ENCODE data around the gene COPG2. TPM values are rescaled to one million over a fixed set of nuclear protein-coding genes. Genes with fewer than 3 reads are reported as not detected.

COPG2 gene
- total and polyA plus RNA-seq, 2 of the 8 experiments (the other 6 are each of a cell fraction or from before 2014, with no cell fraction given), result 50.3 to 53.1 TPM

DNA sequence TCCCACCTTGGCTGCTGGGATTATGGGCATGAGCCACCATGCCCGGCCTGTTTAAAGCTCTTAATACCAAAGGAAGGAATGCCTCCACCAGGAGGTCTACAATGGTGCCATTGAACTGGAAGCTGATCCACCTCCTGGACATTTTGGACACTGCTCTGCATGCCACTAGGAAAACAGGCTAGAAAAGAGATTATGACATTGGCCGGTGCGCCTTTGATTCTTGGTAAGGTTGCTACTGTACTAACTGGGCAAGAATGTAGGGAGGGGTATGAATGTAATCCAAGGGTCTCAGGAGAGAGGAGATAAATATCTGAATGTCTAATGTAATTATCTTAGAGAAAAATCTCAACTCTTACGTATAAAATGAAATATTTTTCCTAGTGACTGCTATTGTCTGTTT lies 39.5 kb upstream of the COPG2 start:
- 94% methylated on average over 4 of the region's 4 CpGs; no CpG with 5 or more reads in 1 of the 2 experiments for whole genome bisulfite sequencing, 2 experiments (ENCODE audit: extremely low coverage in 1 of 2, insufficient coverage in 1 of 2, insufficient read length in 1 of 2, insufficient replicate concordance in 2 of 2, low coverage in 1 of 2, low lambda C conversion rate in 2 of 2, missing lambda C conversion rate in 1 of 2)

More for the DNA sequence above, 39.5 kb upstream of the COPG2 start:
- Histone ChIP-seq H2BK12ac (ENCODE audit: low read depth, low read length) (no peak overlapping the region), H2BK120ac (replicated peaks; ENCODE audit: low read depth, low read length) (no peak overlapping the region), H2BK15ac (ENCODE audit: low read length) (no peak overlapping the region), H3K14ac (ENCODE audit: insufficient read length) (no peak overlapping the region), H2BK20ac (ENCODE audit: low read length) (no peak overlapping the region), H2AFZ (ENCODE audit: low read length) (no peak overlapping the region), H3K27me3 (replicated peaks in 1 of 4; ENCODE audit: control insufficient read depth in 3 of 4, extremely low read depth in 1 of 4, insufficient read depth in 3 of 4, low read length in 3 of 4) (no peaks in the 10 kb centered on the region), H4K20me1 (replicated peaks in 1 of 2; ENCODE audit: control insufficient read depth in 1 of 2, insufficient read depth in 2 of 2, low read length in 2 of 2) (no peaks in the 10 kb centered on the region), H3K23me2 (ENCODE audit: low read depth, low read length) (no peaks in the 10 kb centered on the region), H3K23ac (ENCODE audit: insufficient read length) (no peak overlapping the region), H3K4me3 (ENCODE audit: extremely low read depth in 1 of 4, insufficient read depth in 2 of 4, low read depth in 3 of 4, low read length in 4 of 4) (no peak overlapping the region), H2BK5ac (ENCODE audit: low read depth, low read length) (no peak overlapping the region), H2AK5ac (ENCODE audit: low read depth, low read length) (no peak overlapping the region), H4K91ac (replicated peaks; ENCODE audit: insufficient read length, low read length) (no peak overlapping the region), H3K36me3 (ENCODE audit: control insufficient read depth in 2 of 4, insufficient read depth in 4 of 4, low read length in 3 of 4) (no peaks in the 10 kb centered on the region), H3K79me1 (ENCODE audit: low read depth, low read length) (no peaks in the 10 kb centered on the region), H3K56ac (replicated peaks; ENCODE audit: insufficient read length, low read depth, low read length) (no peak overlapping the region), H4K8ac (ENCODE audit: extremely low read depth, insufficient read depth, low read length) (no peak overlapping the region), H3K9ac (replicated peaks in 1 of 4; ENCODE audit: extremely low read depth in 1 of 4, low read depth in 3 of 4, low read length in 3 of 4) (no peak overlapping the region), H3K27ac (ENCODE audit: low read depth, low read length) (no peak overlapping the region), H3K9me3 (ENCODE audit: insufficient read depth in 2 of 2, low read depth in 1 of 2, low read length in 1 of 2) (no peaks in the 10 kb centered on the region; a peak in 1 of 4 replicates), H3K79me2 (ENCODE audit: control insufficient read depth in 1 of 2, insufficient read depth in 2 of 2, low read length in 2 of 2) (no peaks in the 10 kb centered on the region), H4K5ac (ENCODE audit: insufficient read length, low read depth, low read length) (no peak overlapping the region), H3K4ac (replicated peaks; ENCODE audit: insufficient read length, low read depth, low read length) (no peak overlapping the region), H3K18ac (ENCODE audit: extremely low read depth, low read length) (no peak overlapping the region), H3K4me2 (ENCODE audit: insufficient read depth in 1 of 2, low read depth in 2 of 2, low read length in 2 of 2) (no peak overlapping the region), H3K4me1 (replicated peaks in 1 of 4; ENCODE audit: control insufficient read depth in 3 of 4, insufficient read depth in 4 of 4, low read length in 3 of 4) (no peaks in the 10 kb centered on the region; a peak in 1 of 7 replicates)
- no peak for DNase-seq (ENCODE audit: low read depth in 1 of 2, low spot score in 2 of 2)
- no peak for TF ChIP-seq KDM4A (IDR thresholded peaks at IDR 0.05; ENCODE audit: low read depth, low read length, severe bottlenecking)
- no peak for TF ChIP-seq EP300 (IDR thresholded peaks at IDR 0.05; ENCODE audit: borderline replicate concordance in 1 of 2, low read depth in 2 of 2, low read length in 2 of 2)
- no peak for TF ChIP-seq SUZ12 (IDR thresholded peaks at IDR 0.05; ENCODE audit: low read length)
- TF ChIP-seq CHD2 (IDR thresholded peaks at IDR 0.05; ENCODE audit: low read length), result no peak
- TF ChIP-seq RAD21 (IDR thresholded peaks at IDR 0.05 in 1 of 2, conservative IDR thresholded peaks at IDR 0.05 in 1 of 2; ENCODE audit: low read depth in 2 of 2, low read length in 2 of 2), result no peak
- no peak for TF ChIP-seq SP1 (IDR thresholded peaks at IDR 0.05; ENCODE audit: low read depth, low read length)
- no peak for TF ChIP-seq TAF7 (optimal IDR thresholded peaks at IDR 0.05; ENCODE audit: borderline replicate concordance, low read depth, low read length)
- no peak for TF ChIP-seq TBP (IDR thresholded peaks at IDR 0.05; ENCODE audit: low read depth, low read length)
- ChIA-PET CTCF (ENCODE audit: partially characterized antibody) (no interaction called here), POLR2A (ENCODE audit: partially characterized antibody) (no interaction called here)
- FAIRE-seq, result no peak

Measured in H1 (cell line).